ENCODE results near the gene CUL4B.
"Not testable (repeated sequence)": the region's sequence is repeated elsewhere in the genome, so short reads cannot be mapped to it uniquely, and the experiment has no call there.

The CUL4B gene

GRCh38 chrX:120522820-120523219 is 37.9 kb downstream of the CUL4B start:
- DNase-seq (ENCODE audit: low read depth), result peak; percentile 8

GRCh38 chrX:120517936-120518335 is 42.8 kb downstream of the CUL4B start:
- peak; percentile 82 for DNase-seq (ENCODE audit: low read depth)

GRCh38 chrX:120514236-120514635 is 46.5 kb downstream of the CUL4B start:
- DNase-seq (ENCODE audit: low read depth), result peak; percentile 59

- no peak for DNase-seq (ENCODE audit: low read depth)
Measured at GRCh38 chrX:120512627-120513026, 48.1 kb downstream of the CUL4B start.

GRCh38 chrX:120512222-120512621 is 48.5 kb downstream of the CUL4B start:
- no peak for DNase-seq (ENCODE audit: low read depth)

- DNase-seq (ENCODE audit: low read depth), result no peak
Measured at GRCh38 chrX:120504569-120504968, 56.2 kb downstream of the CUL4B start.

GRCh38 chrX:120499301-120500072 is 61.3 kb downstream of the CUL4B start:
- DNase-seq (ENCODE audit: low read depth), result no peak

GRCh38 chrX:120490119-120490518 is 70.6 kb downstream of the CUL4B start:
- DNase-seq (ENCODE audit: low read depth), result not testable (repeated sequence)

GRCh38 chrX:120486786-120487185 is 74.0 kb downstream of the CUL4B start:
- DNase-seq (ENCODE audit: low read depth), result no peak

- DNase-seq (ENCODE audit: low read depth), result peak; percentile 88
Measured at GRCh38 chrX:120485638-120486520, 74.9 kb downstream of the CUL4B start.

- DNase-seq (ENCODE audit: low read depth), result no peak
Measured at GRCh38 chrX:120485315-120485637, 75.5 kb downstream of the CUL4B start.

GRCh38 chrX:120477453-120477852 is 83.3 kb downstream of the CUL4B start:
- DNase-seq (ENCODE audit: low read depth), result no peak

GRCh38 chrX:120476714-120477113 is 84.0 kb downstream of the CUL4B start:
- no peak for DNase-seq (ENCODE audit: low read depth)

GRCh38 chrX:120475447-120475846 is 85.3 kb downstream of the CUL4B start:
- peak; percentile 47 for DNase-seq (ENCODE audit: low read depth)

All from ELR (cell line).